GM08714 (cell line): ENCODE data around the gene SCEL.

Experiments
- H3K4me3 ChIP-seq: fragments of 200-500 bp; sonication (Bioruptor generic); 2 replicates; pipeline ENCODE4 v1.5.1; 2014; ENCODE audit warnings: mild to moderate bottlenecking, low read length, inconsistent platforms
- ZNF274 ChIP-seq: IDR thresholded peaks from 2 replicates; pipeline ENCODE4 v1.6.1; 2012; ENCODE audit warnings: mild to moderate bottlenecking, low read depth, low read length

The SCEL gene

DNA sequence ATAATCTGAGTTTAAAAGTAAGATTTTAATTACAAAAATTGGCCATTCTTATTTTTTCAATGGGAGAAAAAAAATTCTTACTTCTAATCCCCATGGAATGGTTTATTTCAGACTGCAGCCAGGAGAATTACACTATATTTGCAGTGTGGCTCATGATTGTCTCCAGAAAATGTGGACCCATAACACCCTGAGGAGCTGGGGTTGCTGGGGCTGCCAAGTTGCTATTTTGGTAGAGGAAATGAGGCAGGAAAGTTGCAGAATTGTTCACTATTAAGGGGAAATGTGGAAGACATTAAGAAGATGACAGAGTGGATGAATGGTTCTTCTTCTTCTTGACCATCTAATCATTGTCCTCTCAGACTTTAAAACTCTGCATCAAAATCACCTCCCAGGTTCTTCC lies 4.6 kb upstream of the SCEL start:
- TF ChIP-seq ZNF274: no peak

GRCh38 chr13:77532983-77533382 lies 2.5 kb upstream of the SCEL start:
- H3K4me3 ChIP-seq: no peak overlapping the region
- TF ChIP-seq ZNF274: no peak

More for the DNA sequence above, 4.6 kb upstream of the SCEL start:
- no peak overlapping the region for H3K4me3 ChIP-seq

- H3K4me3 ChIP-seq: no peak overlapping the region
- no peak for TF ChIP-seq ZNF274
Observed at GRCh38 chr13:77533875-77534788, 1.4 kb upstream of the SCEL start.

- H3K4me3 ChIP-seq: no peak overlapping the region
- no peak for TF ChIP-seq ZNF274
Observed at GRCh38 chr13:77536358-77536757, 852 bp downstream of the SCEL start.

GRCh38 chr13:77537289-77537919 lies 1.9 kb downstream of the SCEL start:
- H3K4me3 ChIP-seq: no peak overlapping the region
- TF ChIP-seq ZNF274: no peak

DNA sequence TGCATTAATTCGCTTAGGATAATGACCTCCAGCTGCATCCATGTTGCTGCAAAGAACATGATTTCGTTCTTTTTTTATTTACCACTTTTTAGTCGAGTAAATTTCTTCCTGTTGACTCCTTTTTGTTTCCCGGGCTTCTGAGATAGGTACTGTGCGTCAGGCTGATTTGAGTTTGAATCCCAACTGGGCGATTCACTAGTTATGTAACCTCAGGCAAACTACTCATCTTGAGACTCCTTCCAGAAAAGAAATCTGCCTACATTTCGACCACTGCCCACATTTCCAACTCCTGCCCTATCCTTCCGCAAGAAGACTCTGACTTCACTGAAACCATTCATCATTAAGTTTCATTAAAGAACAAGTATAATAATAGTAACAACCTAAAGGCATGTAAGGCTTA lies 8.2 kb downstream of the SCEL start:
- TF ChIP-seq ZNF274: no peak
- no peak overlapping the region for H3K4me3 ChIP-seq

DNA sequence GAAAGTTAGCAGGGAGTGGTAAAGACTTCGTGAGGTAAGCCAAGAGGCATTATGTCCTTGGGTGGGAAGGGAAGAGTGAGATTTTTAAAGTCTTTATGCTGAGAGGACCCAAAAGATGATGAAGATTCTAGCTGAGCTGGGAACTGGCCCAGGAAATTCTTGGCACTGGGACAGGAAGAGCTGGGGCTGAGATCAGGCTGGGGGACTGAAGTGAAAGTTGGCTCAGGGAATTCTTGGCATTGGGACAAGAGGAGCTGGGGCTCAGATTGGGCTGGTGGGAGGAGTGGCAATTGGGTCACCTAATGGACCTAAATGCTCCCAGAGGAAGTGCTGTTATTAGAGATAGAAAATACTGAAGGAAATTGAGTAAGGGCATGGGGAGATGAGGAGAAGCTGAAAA lies 8.8 kb downstream of the SCEL start:
- H3K4me3 ChIP-seq: no peak overlapping the region
- TF ChIP-seq ZNF274: no peak

DNA sequence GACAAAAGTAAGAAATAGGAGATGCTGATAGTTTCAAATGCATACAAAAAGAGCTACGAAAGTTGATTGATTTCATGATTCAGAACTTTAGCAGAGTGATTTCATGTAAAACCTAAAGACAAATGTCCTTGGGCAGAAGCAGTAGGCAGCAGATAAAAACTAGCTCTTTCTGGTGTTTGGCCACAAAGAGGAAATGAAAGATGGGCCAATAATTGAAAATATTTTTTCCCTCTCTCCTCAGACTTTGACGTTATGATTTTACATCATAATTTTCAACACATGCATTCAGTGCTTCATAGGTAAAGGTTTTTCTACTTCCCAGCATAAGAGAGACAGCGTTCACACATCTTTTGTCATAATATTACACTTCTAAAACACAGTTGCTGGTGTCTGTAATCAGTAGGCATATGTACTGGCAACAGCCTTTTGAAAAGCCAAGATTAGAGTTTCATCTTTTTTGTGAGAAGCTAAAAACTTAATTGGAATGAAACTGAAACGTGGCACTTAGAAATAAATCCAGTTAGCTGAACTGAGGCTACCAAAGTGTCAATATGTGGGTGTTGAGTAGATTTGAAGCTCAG lies 9.3 kb downstream of the SCEL start:
- TF ChIP-seq ZNF274: no peak

DNA sequence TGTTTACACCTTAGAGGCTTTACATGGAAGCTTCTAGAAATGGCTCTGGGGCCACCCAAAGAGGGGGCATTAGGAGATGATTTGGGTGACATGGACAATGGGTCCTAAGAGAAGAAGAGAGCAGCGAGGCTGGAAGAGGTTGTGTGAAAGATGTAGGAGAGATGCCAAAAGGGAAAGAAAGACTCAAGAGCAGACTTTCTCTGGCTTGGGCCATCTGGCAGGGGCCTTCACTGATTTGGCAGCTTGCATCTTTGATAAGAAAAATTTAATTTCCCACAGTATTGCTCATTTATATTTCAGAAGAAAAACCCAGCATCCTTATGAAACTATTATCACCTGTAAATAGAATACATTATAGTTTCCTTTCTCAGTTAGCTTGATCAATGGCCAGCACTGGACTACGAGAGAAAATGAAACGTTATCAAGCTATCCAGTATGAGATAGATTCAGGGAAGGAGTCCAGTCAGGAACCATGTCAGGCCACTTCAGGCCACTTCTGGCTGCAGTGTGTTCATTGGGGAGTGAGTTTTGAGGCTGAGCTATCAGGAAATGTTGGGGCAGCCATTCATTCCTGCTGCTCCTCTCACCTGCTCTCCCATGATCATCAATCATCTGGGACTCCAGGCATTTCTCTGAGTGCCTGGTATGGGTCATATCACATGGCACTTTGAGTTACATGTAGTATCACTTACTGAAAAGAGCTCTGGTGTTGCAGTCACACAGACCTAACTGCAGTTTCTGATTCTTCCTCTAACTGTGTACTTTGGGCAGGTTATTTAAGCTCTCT lies 10.3 kb downstream of the SCEL start:
- H3K4me3 ChIP-seq: peak overlapping the region; percentile 14; the same call in 1 of the 2 replicates
- TF ChIP-seq ZNF274: no peak

More for the DNA sequence above, 9.3 kb downstream of the SCEL start:
- no peak overlapping the region for H3K4me3 ChIP-seq

GRCh38 chr13:77548095-77548494 lies 12.6 kb downstream of the SCEL start:
- TF ChIP-seq ZNF274: no peak
- H3K4me3 ChIP-seq: no peak overlapping the region

DNA sequence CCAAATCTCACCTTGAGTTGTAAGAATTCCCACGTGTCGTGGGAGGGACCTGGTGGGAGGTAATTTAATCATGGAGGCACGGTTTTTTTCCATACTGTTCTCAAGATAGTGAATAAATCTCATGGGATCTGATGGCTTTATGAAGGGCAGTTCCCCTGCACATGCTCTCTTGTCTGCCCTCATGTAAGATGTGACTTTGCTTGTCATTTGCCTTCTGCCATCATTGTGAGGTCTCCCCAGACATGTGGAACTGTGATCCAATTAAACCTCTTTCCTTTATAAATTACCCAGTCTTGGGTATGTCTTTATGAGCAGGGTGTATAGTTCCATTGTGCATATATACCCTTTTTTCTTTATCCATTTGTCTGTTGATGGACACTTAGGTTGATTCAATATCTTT lies 13.1 kb downstream of the SCEL start:
- no peak for TF ChIP-seq ZNF274
- no peak overlapping the region for H3K4me3 ChIP-seq

DNA sequence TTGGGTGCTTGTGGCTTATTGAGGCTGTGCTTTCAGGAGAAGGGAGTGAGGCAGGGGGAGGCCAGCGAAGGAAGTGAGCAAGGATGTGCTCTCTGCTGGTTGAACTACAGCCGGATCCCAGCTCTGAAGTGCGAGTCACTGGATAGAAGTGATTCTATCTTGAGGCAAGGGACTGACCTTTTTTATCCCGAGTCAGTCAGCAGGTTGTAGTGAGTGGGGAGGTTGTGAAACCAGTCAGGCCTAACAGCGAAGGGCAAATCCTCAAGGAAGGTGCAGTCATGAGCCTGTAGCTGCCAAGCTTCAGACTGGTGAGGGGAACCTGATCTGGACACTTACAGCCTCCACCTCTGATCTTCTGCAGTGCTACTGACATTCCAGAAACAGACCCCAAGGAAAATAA lies 18.6 kb downstream of the SCEL start:
- no peak for TF ChIP-seq ZNF274
- no peak overlapping the region for H3K4me3 ChIP-seq

DNA sequence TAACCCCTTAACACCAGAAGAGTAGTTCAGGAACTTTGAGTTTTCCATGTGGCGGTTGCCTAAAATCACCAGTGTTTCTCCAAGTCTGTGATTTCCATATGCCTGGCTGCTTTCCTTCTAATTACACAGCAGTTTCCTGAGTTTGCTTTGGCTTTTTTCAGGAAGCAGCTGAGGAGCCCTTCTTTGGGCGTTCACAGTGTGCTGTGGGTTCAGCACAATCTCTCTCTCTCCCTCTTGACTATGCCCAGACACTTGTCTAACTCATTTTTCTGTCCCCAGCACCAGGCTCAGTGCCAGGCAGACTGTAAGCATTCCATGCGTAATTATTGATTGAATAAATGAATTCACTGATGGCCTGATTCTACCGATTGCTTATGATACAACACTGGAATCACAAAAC lies 19.7 kb downstream of the SCEL start:
- no peak for TF ChIP-seq ZNF274
- no peak overlapping the region for H3K4me3 ChIP-seq

- no peak overlapping the region for H3K4me3 ChIP-seq
- no peak for TF ChIP-seq ZNF274
Observed at GRCh38 chr13:77558016-77558415, 22.5 kb downstream of the SCEL start.
